ENCODE results near the gene DNA2.

DNA2 gene

DNA sequence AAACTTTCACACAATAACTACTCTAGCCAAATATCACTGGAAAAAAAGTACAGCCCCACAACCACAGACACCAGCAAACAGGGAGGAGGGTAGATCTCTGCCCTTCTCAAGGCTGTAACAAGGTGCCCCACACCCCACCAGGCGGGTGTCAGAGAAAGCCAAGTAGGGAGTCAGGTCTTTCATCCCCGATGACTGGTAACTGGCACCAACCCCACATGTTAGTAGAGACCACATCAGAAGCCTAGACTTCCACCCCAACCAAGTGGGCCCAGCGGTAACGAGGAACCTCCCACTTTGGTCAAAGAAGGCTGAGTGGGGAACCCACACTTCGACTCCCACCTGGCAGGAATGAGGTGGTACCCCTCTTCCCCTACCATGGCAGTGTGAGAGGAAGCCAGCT lies 48.3 kb downstream of the DNA2 start:
- TF ChIP-seq, protein P1, sequence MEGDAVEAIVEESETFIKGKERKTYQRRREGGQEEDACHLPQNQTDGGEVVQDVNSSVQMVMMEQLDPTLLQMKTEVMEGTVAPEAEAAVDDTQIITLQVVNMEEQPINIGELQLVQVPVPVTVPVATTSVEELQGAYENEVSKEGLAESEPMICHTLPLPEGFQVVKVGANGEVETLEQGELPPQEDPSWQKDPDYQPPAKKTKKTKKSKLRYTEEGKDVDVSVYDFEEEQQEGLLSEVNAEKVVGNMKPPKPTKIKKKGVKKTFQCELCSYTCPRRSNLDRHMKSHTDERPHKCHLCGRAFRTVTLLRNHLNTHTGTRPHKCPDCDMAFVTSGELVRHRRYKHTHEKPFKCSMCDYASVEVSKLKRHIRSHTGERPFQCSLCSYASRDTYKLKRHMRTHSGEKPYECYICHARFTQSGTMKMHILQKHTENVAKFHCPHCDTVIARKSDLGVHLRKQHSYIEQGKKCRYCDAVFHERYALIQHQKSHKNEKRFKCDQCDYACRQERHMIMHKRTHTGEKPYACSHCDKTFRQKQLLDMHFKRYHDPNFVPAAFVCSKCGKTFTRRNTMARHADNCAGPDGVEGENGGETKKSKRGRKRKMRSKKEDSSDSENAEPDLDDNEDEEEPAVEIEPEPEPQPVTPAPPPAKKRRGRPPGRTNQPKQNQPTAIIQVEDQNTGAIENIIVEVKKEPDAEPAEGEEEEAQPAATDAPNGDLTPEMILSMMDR (IDR thresholded peaks at IDR 0.05; ENCODE audit: low read depth, low read length): no peak
- no peak overlapping the region for H3K4me3 ChIP-seq (ENCODE audit: low read depth, low read length)

DNA sequence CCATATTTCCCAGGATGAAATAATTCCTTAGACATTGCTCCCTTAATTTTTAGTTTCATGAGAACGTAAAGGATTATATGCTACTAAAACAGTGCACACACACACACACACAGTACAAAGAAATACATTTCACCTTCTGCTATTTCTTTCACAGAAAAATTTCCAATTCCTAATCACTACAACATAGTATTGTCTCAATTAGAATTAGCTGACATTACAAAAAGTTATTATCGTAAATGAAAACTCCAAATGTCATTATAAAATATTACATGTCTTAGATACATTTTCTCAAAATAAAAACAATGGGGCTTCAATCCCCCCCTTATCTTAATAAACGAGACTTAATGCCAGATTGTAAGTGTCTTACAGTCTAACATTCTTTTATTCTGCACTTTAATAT lies 52.4 kb downstream of the DNA2 start:
- TF ChIP-seq, protein P1 (IDR thresholded peaks at IDR 0.05; ENCODE audit: low read depth, low read length): no peak
- H3K4me3 ChIP-seq (ENCODE audit: low read depth, low read length): no peak overlapping the region

DNA sequence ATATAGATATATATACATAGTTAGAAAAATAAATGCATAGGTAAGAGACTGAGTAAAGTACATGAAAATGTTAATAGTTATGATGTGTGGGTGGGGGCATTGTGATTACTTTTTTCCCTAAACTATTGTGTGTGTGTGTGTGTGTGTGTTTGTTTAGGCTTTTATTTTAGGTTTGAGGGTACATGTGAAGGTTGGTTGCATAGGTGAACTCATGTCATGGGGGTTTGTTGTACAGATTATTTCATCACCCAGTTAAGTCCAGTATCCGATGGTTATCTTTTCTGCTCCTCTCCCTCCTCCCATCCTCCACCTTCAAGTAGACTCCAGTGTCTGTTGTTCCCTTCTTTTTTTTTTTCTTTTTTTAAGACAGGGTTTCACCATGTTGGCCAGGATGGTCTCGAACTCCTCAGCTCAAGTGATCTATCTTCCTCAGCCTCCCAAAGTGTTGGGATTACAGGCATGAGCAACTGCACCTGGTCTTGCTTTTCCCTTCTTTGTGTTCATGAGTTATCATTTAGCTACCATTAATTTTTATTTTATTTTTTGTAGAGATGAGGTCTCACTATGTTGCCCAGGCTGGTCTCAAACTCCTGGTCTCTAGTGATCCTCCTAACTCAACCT lies 62.8 kb downstream of the DNA2 start:
- TF ChIP-seq, protein P1 (IDR thresholded peaks at IDR 0.05; ENCODE audit: low read depth, low read length): no peak
- no peak overlapping the region for H3K4me3 ChIP-seq (ENCODE audit: low read depth, low read length)

DNA sequence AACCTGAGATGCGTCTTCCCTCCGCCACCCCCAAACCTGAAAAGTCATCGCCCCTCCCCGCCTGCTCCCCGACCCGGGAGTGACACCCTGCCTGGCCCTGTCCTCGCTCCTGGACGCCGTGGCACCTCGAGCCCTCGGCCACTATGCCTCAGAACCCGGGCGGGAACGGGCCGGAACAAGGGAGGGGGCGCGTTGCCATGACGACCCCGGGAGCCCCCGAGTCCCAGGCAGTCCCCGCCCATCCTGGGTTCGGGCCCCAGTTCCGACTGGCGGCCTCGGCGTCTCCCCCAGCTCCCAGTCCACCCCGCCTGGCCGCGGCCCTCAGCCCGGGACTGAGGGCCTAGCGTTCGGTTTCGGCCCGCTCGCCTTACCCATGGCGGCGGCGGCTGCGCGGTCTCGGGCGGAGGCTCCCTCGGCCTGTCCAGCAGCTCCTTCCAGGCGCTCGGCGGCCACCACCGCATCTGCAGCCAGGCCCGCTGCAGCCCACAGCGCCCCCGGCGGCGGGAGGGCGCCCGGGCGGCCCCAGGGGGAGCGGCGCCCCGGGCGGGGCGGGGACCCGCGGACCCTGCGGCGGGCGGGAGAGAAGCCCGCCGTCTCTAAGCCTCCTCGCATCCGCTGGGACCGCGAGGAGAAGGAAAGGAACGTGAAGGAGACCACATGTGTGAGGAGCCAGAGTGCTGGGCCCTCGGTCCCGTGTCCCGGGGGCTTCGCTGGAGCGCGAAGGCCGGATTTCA lies 64.8 kb downstream of the DNA2 start, which contains the start of gene RUFY2:
RUFY2 (minus strand) TSS at position 463 of the 734 bp plus-strand sequence; CDS start at position 375, 88 bp downstream.
- H3K4me3 ChIP-seq (ENCODE audit: low read depth, low read length): peak within 1 kb of the TSS; percentile 97
- TF ChIP-seq, protein P1 (IDR thresholded peaks at IDR 0.05; ENCODE audit: low read depth, low read length): peak; percentile 7; the same call in 1 of the 2 replicates

DNA sequence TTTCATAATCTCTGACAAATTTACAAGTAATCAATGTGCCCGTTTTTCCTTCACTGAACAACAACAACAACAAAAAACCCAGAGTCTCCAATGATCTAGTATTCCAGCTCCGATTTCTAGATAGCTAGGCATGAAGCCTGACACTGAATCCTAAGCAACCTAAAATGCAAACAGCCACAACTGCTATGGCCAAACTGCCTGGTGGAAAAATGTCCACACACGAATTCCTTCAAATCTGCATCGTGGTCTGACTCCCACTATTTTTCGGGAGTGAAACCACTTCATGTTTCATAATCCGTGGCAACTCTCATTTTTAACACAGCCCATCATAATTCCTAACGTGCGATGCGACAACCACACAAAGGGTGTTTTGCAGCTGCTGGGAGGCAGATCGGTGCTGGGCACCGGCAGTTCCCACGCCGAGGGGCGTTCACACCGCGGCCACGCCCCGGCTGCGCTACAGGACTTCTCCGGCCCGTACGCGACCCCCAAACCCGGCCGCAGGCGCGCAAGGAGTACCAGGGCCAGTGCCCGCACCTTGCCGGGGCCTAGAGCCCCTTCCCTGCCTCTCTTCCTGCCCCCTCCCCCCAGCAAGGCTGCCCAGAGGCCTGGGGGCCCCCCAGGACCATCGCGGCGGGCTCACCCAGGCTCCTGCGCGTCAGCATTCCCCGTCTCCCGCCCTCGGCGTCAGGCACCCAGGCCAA lies 65.5 kb downstream of the DNA2 start:
- TF ChIP-seq, protein P1 (IDR thresholded peaks at IDR 0.05; ENCODE audit: low read depth, low read length): no peak
- H3K4me3 ChIP-seq (ENCODE audit: low read depth, low read length): peak overlapping the region; percentile 97

DNA sequence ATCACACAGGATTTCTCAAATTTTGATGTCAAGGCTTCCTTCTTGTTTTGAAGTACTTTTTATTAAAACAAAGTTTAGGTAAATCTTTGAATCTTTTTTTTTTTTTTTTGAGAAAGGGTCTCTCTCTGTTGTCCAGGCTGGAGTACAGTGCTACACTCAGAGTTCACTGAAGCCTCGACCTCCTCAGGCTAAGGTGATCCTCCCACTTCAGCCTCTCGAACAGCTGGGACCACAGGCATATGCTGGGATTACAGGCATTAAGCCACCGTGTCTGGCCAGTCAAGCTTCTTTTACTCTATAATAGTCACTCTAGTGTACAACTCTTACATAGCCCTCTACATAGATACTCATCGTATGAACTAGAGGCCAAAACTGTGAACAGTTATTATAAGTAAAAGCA lies 68.1 kb downstream of the DNA2 start:
- H3K4me3 ChIP-seq (ENCODE audit: low read depth, low read length): no peak overlapping the region
- TF ChIP-seq, protein P1 (IDR thresholded peaks at IDR 0.05; ENCODE audit: low read depth, low read length): no peak

DNA sequence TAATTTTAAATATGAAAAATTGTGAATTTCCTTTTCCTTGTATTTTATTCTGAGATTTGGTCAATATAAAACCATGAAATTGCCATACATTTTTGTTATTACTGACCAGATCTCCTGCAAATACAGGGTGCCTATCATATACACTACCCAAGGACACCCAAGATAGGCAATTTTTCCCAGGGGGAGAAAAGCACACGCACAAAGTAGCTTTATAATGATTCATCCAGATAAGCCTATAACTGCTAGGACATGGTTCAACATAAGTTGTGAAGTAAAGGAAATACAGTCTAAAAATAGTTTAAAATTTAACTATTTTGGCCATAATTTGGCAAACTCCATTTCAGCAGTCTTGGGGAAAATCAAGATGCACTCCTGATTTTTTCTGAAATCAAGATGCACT lies 69.5 kb downstream of the DNA2 start:
- no peak overlapping the region for H3K4me3 ChIP-seq (ENCODE audit: low read depth, low read length)
- TF ChIP-seq, protein P1 (IDR thresholded peaks at IDR 0.05; ENCODE audit: low read depth, low read length): no peak

All from WI38 (cell line).